ENCODE data around the gene CALHM6.

Gene CALHM6

DNA sequence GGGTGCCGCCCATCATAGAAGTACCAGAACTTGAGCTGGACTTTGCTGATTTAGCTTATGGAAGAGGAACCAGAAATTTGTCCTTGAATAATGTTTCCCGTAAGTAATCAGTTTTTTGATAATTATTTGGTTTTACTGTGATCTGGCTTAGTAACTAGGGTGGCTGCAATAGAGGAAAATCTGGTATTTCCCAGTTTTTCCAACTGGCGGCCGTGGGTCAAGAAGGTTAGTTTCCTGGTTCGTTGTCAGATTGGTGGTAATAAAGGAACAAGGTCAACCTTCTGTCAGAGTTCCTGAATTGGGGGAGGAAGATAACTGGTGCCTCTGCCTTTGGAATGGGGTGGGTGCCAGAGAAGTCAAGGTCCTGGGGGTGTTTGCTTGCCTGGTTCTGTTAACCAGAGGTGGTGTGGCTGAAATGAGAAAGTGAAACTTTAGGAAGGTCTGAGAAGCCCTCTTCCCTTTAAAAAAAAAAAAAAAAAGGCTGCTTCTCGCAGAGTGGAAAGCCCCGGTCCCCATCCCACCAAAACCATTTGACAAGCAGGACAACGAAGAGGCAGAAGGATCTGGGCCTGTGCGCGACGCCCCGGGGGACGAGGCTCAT is at the start of gene CALHM6:
TSS of gene CALHM6 (plus strand) at position 45 of the 601 bp plus-strand sequence. CDS start at position 600, 555 bp downstream.
- ATAC-seq (peak; percentile 2), DNase-seq (no peak)
- peaks cover 31% of the 10 kb centered on the region for H3K27me3 Mint-ChIP-seq
- no peaks in the 10 kb centered on the region for H3K9me3 Mint-ChIP-seq
- peaks cover 19% of the 10 kb centered on the region for H3K4me1 Mint-ChIP-seq
- peak within 1 kb of the TSS; percentile 76 to 78 for H3K4me3 Mint-ChIP-seq
- H3K27ac Mint-ChIP-seq: peak within 1 kb of the TSS; percentile 64 to 84

DNA sequence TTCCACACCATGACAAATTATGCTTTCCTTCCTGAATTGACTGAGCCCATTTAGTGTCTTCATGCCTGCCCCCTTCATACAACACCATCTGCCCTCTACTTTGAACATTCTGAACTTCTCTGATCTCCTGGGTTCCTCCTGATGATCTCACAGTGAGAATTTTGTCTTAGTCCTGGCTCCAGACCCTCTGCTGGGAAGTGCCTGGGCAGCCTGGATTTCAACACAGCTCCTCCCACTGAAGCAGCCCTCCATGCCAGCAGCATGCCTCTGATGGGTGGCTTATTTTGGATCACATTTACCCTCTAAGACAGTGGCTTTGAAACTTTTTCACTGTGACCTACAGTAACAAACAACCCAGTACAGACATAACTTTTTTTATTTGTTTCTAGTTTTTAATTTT is 48.9 kb upstream of the CALHM6 start:
- H3K9me3 Mint-ChIP-seq: no peaks in the 10 kb centered on the region
- H3K4me3 Mint-ChIP-seq: no peak overlapping the region
- no peak for DNase-seq
- no peak overlapping the region for H3K27ac Mint-ChIP-seq
- no peak for ATAC-seq
- no peaks in the 10 kb centered on the region for H3K27me3 Mint-ChIP-seq
- no peaks in the 10 kb centered on the region for H3K4me1 Mint-ChIP-seq

DNA sequence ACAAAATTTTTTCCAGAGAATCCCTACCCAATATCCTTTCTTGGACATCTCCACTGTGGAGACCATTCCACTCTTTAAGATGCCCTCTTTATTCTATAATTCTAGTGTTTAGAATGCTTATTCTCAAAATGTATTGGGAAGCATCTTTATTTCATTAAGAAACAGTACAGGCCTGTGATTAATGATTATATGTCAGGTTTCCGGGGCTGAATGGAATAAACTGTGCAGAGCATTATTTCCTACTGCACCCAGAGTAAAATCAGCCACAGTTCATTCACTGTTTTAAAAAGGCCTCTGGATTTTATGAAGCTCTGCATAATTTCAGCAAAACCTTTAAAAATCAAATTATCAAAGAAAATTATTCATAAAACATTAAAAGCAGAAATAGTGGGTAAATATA is 47.8 kb upstream of the CALHM6 start:
- Mint-ChIP-seq H3K27me3 (no peaks in the 10 kb centered on the region), H3K4me3 (no peak overlapping the region), H3K4me1 (no peaks in the 10 kb centered on the region), H3K9me3 (no peaks in the 10 kb centered on the region), H3K27ac (no peak overlapping the region)
- no peak for DNase-seq
- ATAC-seq: no peak

DNA sequence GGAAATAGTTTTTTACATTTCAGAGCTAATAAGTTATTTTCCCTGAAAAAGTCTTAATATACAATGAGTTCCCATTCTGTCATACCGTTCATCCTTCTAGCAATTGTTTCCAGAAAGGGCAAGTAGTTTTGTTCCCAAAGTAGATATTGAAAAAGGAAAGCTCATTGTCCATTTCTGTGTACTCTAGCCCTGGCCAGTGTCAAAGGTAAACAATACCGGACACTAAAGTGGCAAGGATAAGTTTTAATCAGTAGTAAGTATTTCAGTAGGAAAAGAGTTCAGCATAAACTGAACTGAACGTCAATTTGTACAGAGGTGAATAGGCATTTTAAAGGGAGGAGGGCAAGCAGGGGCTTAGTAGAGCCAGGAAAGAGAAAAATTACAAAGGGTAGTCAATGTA is 43.5 kb upstream of the CALHM6 start:
- Mint-ChIP-seq H3K4me3 (no peak overlapping the region), H3K4me1 (no peaks in the 10 kb centered on the region), H3K9me3 (no peaks in the 10 kb centered on the region), H3K27ac (peak overlapping the region in 1 of 2 donors; percentile 34), H3K27me3 (no peaks in the 10 kb centered on the region)
- ATAC-seq (no peak), DNase-seq (no peak)

DNA sequence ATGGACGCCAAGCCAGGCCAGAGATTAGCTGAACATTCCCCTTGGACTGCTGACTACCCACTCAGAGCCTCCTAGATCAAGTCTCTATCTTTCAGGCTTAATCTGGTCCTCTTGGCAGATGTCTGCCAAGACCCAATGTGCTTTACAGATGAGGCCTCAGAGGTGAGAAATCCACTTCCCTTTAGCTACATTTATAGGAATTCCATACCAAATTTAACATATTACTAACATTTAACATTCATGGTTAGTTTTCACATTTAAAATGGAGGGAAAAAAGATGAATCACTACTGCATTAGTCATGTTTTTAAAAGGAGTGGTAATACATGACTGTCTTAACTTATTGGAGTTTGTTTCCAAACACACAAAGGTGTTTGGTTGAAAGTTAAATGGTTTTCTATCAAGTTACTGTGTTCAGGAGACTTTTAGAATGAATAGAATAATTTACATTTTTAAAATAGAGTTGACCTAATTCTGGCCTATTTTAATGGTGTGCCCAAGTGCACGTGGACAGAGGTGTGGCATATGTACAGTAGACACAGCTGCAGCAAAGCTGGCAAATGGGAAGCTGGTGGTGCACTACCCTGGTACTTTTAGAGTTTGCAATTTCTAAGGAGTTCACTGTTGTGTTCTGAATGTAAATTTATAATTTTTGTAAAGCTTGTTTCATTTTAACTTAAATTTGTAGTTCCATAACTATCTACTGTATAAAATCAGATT is 41.9 kb upstream of the CALHM6 start:
- Mint-ChIP-seq H3K4me1 (no peaks in the 10 kb centered on the region), H3K27me3 (no peaks in the 10 kb centered on the region), H3K9me3 (no peaks in the 10 kb centered on the region), H3K4me3 (no peak overlapping the region), H3K27ac (no peak overlapping the region)
- DNase-seq (no peak), ATAC-seq (no peak)

DNA sequence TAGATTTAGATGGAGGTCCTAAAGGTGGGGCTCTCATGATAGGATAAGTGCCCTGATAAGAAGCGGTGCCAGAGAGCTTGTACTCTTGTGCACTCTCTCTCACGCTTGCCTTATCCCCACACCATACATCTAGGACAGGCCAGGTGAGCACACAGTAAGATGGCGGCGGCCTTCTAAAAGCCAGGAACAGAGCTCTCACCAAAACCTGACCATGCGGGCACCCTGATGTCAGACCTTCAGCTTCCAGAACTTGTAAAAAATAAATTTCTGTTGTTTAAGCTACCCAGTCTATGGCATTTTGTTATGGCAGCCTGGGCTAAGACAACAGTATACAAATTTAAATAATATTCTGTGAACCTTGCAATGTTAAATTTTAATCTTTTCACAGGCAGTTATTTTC is 40.8 kb upstream of the CALHM6 start:
- Mint-ChIP-seq H3K4me3 (no peak overlapping the region), H3K9me3 (no peaks in the 10 kb centered on the region), H3K4me1 (no peaks in the 10 kb centered on the region), H3K27me3 (no peaks in the 10 kb centered on the region), H3K27ac (no peak overlapping the region)
- ATAC-seq: no peak
- no peak for DNase-seq

DNA sequence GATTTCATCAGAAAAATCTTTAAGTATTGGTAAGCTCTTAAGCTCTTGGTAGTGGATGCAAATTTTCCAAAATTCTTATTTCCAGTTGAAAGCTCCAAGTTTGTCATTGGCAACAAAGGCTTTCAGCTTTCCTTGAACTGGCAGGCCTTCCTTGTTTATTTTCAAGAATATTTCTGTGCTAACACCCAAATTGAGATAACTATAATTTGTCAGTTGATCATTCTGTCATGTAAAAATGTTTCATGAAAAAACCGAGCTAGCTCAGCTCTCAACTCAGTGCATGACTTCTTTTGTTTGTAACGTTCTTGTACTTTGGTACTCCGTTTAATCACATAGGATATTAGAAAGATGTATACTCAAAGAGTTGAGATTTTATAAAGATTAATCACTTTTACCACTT is 38.9 kb upstream of the CALHM6 start:
- no peaks in the 10 kb centered on the region for H3K9me3 Mint-ChIP-seq
- no peaks in the 10 kb centered on the region for H3K4me1 Mint-ChIP-seq
- no peak overlapping the region for H3K27ac Mint-ChIP-seq
- no peak overlapping the region for H3K4me3 Mint-ChIP-seq
- H3K27me3 Mint-ChIP-seq: no peaks in the 10 kb centered on the region
- no peak for DNase-seq
- ATAC-seq: no peak

DNA sequence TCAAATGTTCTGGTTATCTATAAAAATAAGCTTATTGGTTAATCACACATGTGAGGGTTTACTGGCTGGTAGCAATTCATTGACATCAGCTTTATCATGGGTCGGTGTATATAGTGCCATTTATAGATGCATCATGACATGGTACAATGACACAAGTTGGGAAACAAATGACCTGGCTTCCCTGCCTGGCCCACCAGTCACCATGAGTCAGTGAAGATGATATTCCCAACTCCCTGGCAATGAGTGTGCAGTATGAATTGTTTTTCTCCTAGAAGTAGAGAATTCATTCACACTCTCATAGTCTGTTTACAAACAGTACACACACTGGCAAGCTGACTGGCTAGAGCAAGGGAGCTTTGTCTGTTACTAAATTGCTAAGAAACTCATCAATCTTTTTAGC is 37.2 kb upstream of the CALHM6 start:
- DNase-seq (no peak), ATAC-seq (no peak)
- Mint-ChIP-seq H3K27ac (no peak overlapping the region), H3K27me3 (no peaks in the 10 kb centered on the region), H3K4me1 (no peaks in the 10 kb centered on the region), H3K9me3 (no peaks in the 10 kb centered on the region), H3K4me3 (no peak overlapping the region)

DNA sequence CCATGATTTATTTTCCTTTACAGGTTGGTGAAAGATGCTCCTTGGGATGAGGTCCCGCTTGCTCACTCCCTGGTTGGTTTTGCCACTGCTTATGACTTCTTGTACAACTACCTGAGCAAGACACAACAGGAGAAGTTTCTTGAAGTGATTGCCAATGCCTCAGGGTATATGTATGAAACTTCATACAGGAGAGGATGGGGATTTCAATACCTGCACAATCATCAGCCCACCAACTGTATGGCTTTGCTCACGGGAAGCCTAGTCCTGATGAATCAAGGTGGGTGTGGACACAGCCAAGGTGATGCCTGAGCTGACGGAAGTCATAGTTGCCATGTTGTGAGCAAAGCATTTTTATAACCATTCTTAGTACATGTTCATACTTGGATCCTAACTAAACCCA is 34.6 kb upstream of the CALHM6 start:
- ATAC-seq (no peak), DNase-seq (no peak)
- Mint-ChIP-seq H3K4me3 (no peak overlapping the region), H3K4me1 (no peaks in the 10 kb centered on the region), H3K27me3 (no peaks in the 10 kb centered on the region), H3K9me3 (no peaks in the 10 kb centered on the region), H3K27ac (no peak overlapping the region)

DNA sequence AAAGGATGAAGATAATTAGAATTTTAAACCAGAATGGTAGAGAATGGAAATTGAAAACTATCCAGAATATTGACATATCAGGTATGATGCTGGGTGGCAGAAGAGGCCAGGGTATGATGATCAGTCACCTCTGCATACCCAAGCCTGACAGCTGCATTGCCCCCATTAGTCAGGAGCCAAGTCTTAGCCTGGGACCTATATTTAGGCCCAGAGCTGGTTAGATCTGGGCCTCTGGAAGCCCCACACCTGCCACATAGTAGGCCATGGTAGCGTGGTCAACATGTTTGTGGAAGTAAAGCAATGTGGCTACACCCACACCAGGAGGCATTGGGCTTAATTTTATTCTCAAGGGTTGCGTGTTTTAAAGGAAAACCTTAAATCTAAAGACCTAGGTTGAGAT is 32.1 kb upstream of the CALHM6 start:
- H3K27me3 Mint-ChIP-seq: no peaks in the 10 kb centered on the region
- DNase-seq: no peak
- H3K27ac Mint-ChIP-seq: no peak overlapping the region
- no peaks in the 10 kb centered on the region for H3K9me3 Mint-ChIP-seq
- no peak overlapping the region for H3K4me3 Mint-ChIP-seq
- no peaks in the 10 kb centered on the region for H3K4me1 Mint-ChIP-seq
- no peak for ATAC-seq

DNA sequence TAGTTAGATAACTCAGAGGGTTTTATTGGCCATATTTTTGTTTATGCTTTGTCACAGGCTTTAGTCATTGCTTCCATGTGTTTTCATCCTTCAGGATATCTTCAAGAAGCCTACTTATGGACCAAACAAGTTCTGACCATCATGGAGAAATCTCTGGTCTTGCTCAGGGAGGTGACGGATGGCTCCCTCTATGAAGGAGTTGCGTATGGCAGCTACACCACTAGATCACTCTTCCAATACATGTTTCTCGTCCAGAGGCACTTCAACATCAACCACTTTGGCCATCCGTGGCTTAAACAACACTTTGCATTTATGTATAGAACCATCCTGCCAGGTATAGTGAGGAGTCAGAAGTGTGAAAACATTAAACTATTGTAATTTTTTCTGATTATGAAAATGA is 30.3 kb upstream of the CALHM6 start:
- Mint-ChIP-seq H3K4me3 (no peak overlapping the region), H3K27ac (no peak overlapping the region), H3K4me1 (no peaks in the 10 kb centered on the region), H3K9me3 (no peaks in the 10 kb centered on the region), H3K27me3 (no peaks in the 10 kb centered on the region)
- DNase-seq: no peak
- no peak for ATAC-seq

DNA sequence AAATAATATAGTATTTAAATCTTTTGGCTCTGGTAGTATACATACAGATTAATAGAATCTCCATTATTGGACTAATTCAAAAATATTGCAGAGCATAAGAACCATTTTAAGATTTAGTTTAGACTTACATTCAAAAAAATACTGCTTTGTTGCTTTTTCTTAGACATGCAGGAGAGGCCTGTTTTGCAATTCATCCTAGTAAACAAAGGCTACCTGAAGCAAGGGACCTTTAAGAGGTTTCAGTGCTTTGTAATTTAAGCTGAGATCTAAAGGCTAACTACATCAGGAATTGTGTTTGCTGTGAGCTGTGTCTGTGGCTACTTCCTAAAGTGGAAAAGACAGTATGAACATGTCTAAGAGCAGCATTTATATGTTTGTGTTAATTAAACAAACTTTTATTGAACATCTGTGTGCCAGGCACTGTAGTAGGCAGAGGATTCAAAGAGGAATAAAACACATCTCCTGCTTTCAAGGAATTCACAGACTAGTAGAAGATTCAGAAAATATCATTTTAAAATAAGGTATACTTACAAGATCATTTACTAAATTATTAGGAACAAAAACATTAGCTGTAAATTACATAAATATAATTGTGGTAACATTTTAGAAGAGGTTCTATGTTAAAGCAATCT is 29.1 kb upstream of the CALHM6 start:
- no peak overlapping the region for H3K4me3 Mint-ChIP-seq
- H3K27ac Mint-ChIP-seq: no peak overlapping the region
- no peaks in the 10 kb centered on the region for H3K4me1 Mint-ChIP-seq
- H3K27me3 Mint-ChIP-seq: no peaks in the 10 kb centered on the region
- no peaks in the 10 kb centered on the region for H3K9me3 Mint-ChIP-seq
- ATAC-seq (no peak), DNase-seq (no peak)

DNA sequence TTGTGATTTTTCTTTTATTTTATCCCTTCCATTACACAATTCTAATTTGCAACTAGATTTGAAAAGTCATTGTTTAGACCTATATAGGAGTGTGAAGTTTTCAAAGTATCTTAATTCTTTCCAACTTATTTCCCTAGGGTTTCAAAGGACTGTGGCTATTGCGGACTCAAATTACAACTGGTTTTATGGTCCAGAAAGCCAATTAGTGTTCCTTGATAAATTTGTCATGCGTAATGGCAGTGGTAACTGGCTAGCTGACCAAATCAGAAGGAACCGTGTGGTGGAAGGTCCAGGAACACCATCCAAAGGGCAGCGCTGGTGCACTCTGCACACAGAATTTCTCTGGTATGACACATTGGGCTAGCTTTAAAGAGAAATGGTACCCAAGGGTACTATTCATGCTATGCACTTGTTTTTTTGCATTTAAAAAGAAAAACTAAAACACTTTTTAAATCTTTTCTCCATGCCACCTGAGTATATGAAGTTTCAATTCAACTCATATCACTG is 27.9 kb upstream of the CALHM6 start:
- no peak overlapping the region for H3K4me3 Mint-ChIP-seq
- ATAC-seq (no peak), DNase-seq (no peak)
- H3K9me3 Mint-ChIP-seq: no peaks in the 10 kb centered on the region
- H3K4me1 Mint-ChIP-seq: no peaks in the 10 kb centered on the region
- no peak overlapping the region for H3K27ac Mint-ChIP-seq
- H3K27me3 Mint-ChIP-seq: no peaks in the 10 kb centered on the region

DNA sequence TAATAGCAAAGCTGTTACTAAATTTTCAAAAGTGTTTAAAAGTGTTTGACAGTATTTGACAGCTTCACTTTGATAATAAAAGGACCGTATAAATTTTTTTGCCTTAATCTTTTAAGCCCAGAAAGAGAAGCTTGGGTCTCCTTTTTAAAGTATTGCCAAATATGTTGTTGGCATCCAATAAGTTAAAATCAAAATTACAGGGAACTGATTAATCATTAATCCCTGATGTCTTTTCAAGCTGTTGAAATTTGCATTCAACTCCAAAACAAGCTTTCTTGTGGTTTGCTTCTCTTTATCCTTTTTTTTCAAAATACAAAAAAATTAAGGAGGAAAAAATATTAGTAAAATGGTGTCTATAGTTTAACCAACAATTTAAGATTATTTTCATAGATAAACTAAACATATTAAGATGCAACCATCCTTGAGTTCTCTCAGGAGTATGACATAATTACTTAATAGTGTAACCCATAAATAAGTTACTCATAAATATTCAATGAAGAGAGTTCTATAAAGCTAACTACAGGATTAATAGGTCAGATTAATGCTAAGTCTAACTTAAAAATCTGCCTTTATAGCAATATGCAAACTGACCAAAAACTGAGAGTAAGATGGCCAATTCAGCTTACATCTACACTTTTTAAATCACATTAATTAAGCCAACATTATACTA is 27.0 kb upstream of the CALHM6 start:
- Mint-ChIP-seq H3K27me3 (no peaks in the 10 kb centered on the region), H3K27ac (no peak overlapping the region), H3K9me3 (no peaks in the 10 kb centered on the region), H3K4me1 (no peaks in the 10 kb centered on the region), H3K4me3 (no peak overlapping the region)
- no peak for DNase-seq
- no peak for ATAC-seq

DNA sequence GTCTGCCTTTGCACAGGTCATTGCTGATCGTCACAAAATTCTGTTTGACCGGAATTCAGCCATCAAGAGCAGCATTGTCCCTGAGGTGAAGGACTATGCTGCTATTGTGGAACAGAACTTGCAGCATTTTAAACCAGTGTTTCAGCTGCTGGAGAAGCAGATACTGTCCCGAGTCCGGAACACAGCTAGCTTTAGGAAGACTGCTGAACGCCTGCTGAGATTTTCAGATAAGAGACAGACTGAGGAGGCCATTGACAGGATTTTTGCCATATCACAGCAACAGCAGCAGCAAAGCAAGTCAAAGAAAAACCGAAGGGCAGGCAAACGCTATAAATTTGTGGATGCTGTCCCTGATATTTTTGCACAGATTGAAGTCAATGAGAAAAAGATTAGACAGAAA is 24.6 kb upstream of the CALHM6 start:
- H3K27ac Mint-ChIP-seq: no peak overlapping the region
- H3K9me3 Mint-ChIP-seq: no peaks in the 10 kb centered on the region
- H3K4me1 Mint-ChIP-seq: no peaks in the 10 kb centered on the region
- ATAC-seq (no peak), DNase-seq (no peak)
- no peak overlapping the region for H3K4me3 Mint-ChIP-seq
- no peaks in the 10 kb centered on the region for H3K27me3 Mint-ChIP-seq

DNA sequence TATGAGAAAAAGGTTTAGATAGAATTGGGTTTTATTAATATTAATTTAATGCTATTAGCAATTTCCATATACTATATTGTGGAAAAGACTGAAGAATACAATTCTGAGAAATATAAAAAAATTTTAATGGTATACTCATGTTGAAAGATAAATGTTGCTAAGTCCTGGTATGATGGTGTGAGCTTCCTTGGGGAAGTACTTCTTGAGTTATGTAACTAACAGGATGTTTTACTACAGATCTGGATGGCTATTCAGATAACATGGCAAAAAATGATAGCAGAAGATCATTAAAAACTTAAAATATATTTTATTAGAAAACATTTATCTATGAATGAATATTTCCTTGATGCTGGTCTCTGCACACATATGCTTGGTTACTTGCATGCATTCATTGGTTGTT is 23.5 kb upstream of the CALHM6 start:
- no peaks in the 10 kb centered on the region for H3K4me1 Mint-ChIP-seq
- H3K9me3 Mint-ChIP-seq: no peaks in the 10 kb centered on the region
- H3K27me3 Mint-ChIP-seq: peaks cover 9% of the 10 kb centered on the region
- no peak overlapping the region for H3K27ac Mint-ChIP-seq
- no peak overlapping the region for H3K4me3 Mint-ChIP-seq
- DNase-seq (no peak), ATAC-seq (no peak)
